ENCODE data around the gene MATN4.
"Not testable (repeated sequence)": the region's sequence is repeated elsewhere in the genome, so short reads cannot be mapped to it uniquely, and the experiment has no call there.

Gene MATN4

GRCh38 chr20:45308117-45308778, at the start of gene MATN4:
TSS of gene MATN4 (minus strand) at chr20:45308299. CDS start at chr20:45305582, 2,717 bp downstream.
- DNase-seq = no peak

- no peak for DNase-seq
Measured at GRCh38 chr20:45355209-45356084, 47.3 kb upstream of the MATN4 start.

- DNase-seq = no peak
Measured at GRCh38 chr20:45354423-45355208, 46.5 kb upstream of the MATN4 start.

GRCh38 chr20:45353746-45354145, 45.6 kb upstream of the MATN4 start:
- DNase-seq = no peak

GRCh38 chr20:45352729-45353128, 44.6 kb upstream of the MATN4 start:
- DNase-seq = no peak

- not testable (repeated sequence) for DNase-seq
Measured at GRCh38 chr20:45350795-45351194, 42.7 kb upstream of the MATN4 start.

GRCh38 chr20:45350217-45350616, 42.1 kb upstream of the MATN4 start:
- no peak for DNase-seq

- DNase-seq = no peak
Measured at GRCh38 chr20:45347936-45348778, 40.1 kb upstream of the MATN4 start, which contains the start of gene SDC4. TSS of gene SDC4 (minus strand) at chr20:45348424. CDS start at chr20:45348384, 40 bp downstream.

- DNase-seq = no peak
Measured at GRCh38 chr20:45347297-45347935, 39.3 kb upstream of the MATN4 start.

GRCh38 chr20:45346851-45347250, 38.8 kb upstream of the MATN4 start:
- no peak for DNase-seq

- no peak for DNase-seq
Measured at GRCh38 chr20:45346291-45346718, 38.2 kb upstream of the MATN4 start.

- no peak for DNase-seq
Measured at GRCh38 chr20:45345104-45345936, 37.2 kb upstream of the MATN4 start.

- no peak for DNase-seq
Measured at GRCh38 chr20:45344168-45344860, 36.2 kb upstream of the MATN4 start.

- DNase-seq = no peak
Measured at GRCh38 chr20:45343532-45344167, 35.6 kb upstream of the MATN4 start.

GRCh38 chr20:45342855-45343531, 34.9 kb upstream of the MATN4 start:
- no peak for DNase-seq

- DNase-seq = no peak
Measured at GRCh38 chr20:45341939-45342854, 34.1 kb upstream of the MATN4 start.

- no peak for DNase-seq
Measured at GRCh38 chr20:45341579-45341938, 33.5 kb upstream of the MATN4 start.

GRCh38 chr20:45340951-45341350, 32.9 kb upstream of the MATN4 start:
- DNase-seq = no peak
